Measurements from ENCODE around the gene EHMT1. TPM values are rescaled to one million over a fixed set of nuclear protein-coding genes. Genes with fewer than 3 reads are reported as not detected.
"Not testable (repeated sequence)": the region's sequence is repeated elsewhere in the genome, so short reads cannot be mapped to it uniquely, and the experiment has no call there.

The EHMT1 gene
- total RNA-seq, 2 experiments from 2014 or later, result 112 to 115 TPM

- no peak for DNase-seq
- ChIA-PET CTCF (interaction anchor here (0.7 to 1.2 kb wide), 3 partner anchors 10 to 69 kb away, joined by 3 to 5 read pairs (median 3); partner anchors contain the start of gene MRPL41), POLR2A (interaction anchor here (0.8 kb wide), 1 partner anchor 9 kb away, joined by 3 read pairs; no protein-coding TSS in a partner anchor)
- H3K9me3 Mint-ChIP-seq (ENCODE audit: insufficient read depth), result no peaks in the 10 kb centered on the region
- H3K27ac Mint-ChIP-seq, result peak overlapping the region; percentile 49
- H3K36me3 Mint-ChIP-seq (ENCODE audit: low read depth), result peaks cover 36% of the 10 kb centered on the region
- no peaks in the 10 kb centered on the region for H3K27me3 Mint-ChIP-seq (ENCODE audit: low read depth)
- peak overlapping the region; percentile 43 for H3K4me3 Mint-ChIP-seq
- no peak for ATAC-seq
- H3K4me1 Mint-ChIP-seq (ENCODE audit: low read depth), result peaks cover 55% of the 10 kb centered on the region
These were observed 1.8 kb downstream of the EHMT1 start for GRCh38 chr9:137620581-137620980.

- Mint-ChIP-seq H3K27ac (peak overlapping the region; percentile 49), H3K27me3 (ENCODE audit: low read depth) (no peaks in the 10 kb centered on the region), H3K4me3 (peak overlapping the region; percentile 28), H3K9me3 (ENCODE audit: insufficient read depth) (no peaks in the 10 kb centered on the region), H3K36me3 (ENCODE audit: low read depth) (peaks cover 36% of the 10 kb centered on the region), H3K4me1 (ENCODE audit: low read depth) (peaks cover 55% of the 10 kb centered on the region)
- no peak for DNase-seq
- ATAC-seq, result no peak
- ChIA-PET CTCF (interaction anchor here (0.7 to 1.2 kb wide), 3 partner anchors 10 to 69 kb away, joined by 3 to 5 read pairs (median 3); partner anchors contain the start of gene MRPL41), POLR2A (interaction anchor here (0.8 kb wide), 1 partner anchor 8 kb away, joined by 3 read pairs; no protein-coding TSS in a partner anchor)
These were observed 2.4 kb downstream of the EHMT1 start for GRCh38 chr9:137621131-137621757.

GRCh38 chr9:137622211-137622610, 3.4 kb downstream of the EHMT1 start:
- H3K9me3 Mint-ChIP-seq (ENCODE audit: insufficient read depth); ATAC-seq; H3K27me3 Mint-ChIP-seq (ENCODE audit: low read depth); CTCF ChIA-PET; DNase-seq; H3K27ac Mint-ChIP-seq; H3K4me3 Mint-ChIP-seq; POLR2A ChIA-PET: not testable (repeated sequence)
- H3K36me3 Mint-ChIP-seq (ENCODE audit: low read depth), result peaks cover 38% of the 10 kb centered on the region
- H3K4me1 Mint-ChIP-seq (ENCODE audit: low read depth), result peaks cover 55% of the 10 kb centered on the region

GRCh38 chr9:137626464-137626863, 7.7 kb downstream of the EHMT1 start:
- peaks cover 59% of the 10 kb centered on the region for H3K4me1 Mint-ChIP-seq (ENCODE audit: low read depth)
- no peaks in the 10 kb centered on the region for H3K27me3 Mint-ChIP-seq (ENCODE audit: low read depth)
- ATAC-seq (no peak), DNase-seq (no peak)
- peak overlapping the region; percentile 80 for H3K27ac Mint-ChIP-seq
- CTCF ChIA-PET, result no interaction called here
- H3K9me3 Mint-ChIP-seq (ENCODE audit: insufficient read depth), result no peaks in the 10 kb centered on the region
- no peak overlapping the region for H3K4me3 Mint-ChIP-seq
- POLR2A ChIA-PET, result interaction anchor here (0.7 kb wide), 1 partner anchor 382 kb away, joined by 3 read pairs; no protein-coding TSS in a partner anchor
- peaks cover 31% of the 10 kb centered on the region for H3K36me3 Mint-ChIP-seq (ENCODE audit: low read depth)

- DNase-seq; H3K9me3 Mint-ChIP-seq (ENCODE audit: insufficient read depth); H3K4me3 Mint-ChIP-seq; ATAC-seq; H3K27me3 Mint-ChIP-seq (ENCODE audit: low read depth): not testable (repeated sequence)
- Mint-ChIP-seq H3K4me1 (ENCODE audit: low read depth) (peaks cover 60% of the 10 kb centered on the region), H3K27ac (peak overlapping the region; percentile 43), H3K36me3 (ENCODE audit: low read depth) (peaks cover 33% of the 10 kb centered on the region)
- ChIA-PET POLR2A (interaction anchor here (1.1 to 1.8 kb wide), 3 partner anchors 8 to 10 kb away, joined by 4 to 10 read pairs (median 8); partner anchors contain the start of gene EHMT1), CTCF (interaction anchor here (2.0 kb wide), 1 partner anchor 8 kb away, joined by 14 read pairs; the partner anchor contains the start of gene EHMT1)
These were observed 8.6 kb downstream of the EHMT1 start for GRCh38 chr9:137627406-137627805.

GRCh38 chr9:137630126-137630525, 11.3 kb downstream of the EHMT1 start:
- Mint-ChIP-seq H3K4me3 (no peak overlapping the region), H3K9me3 (ENCODE audit: insufficient read depth) (no peaks in the 10 kb centered on the region), H3K36me3 (ENCODE audit: low read depth) (peaks cover 28% of the 10 kb centered on the region), H3K27ac (no peak overlapping the region), H3K4me1 (ENCODE audit: low read depth) (peaks cover 55% of the 10 kb centered on the region), H3K27me3 (ENCODE audit: low read depth) (no peaks in the 10 kb centered on the region)
- ChIA-PET POLR2A (interaction anchor here (1.3 kb wide), 1 partner anchor 9 kb away, joined by 3 read pairs; no protein-coding TSS in a partner anchor), CTCF (interaction anchor here (0.9 to 1.3 kb wide), 2 partner anchors 8 to 17 kb away, joined by 4 read pairs; no protein-coding TSS in a partner anchor)
- ATAC-seq, result no peak
- DNase-seq, result no peak

- Mint-ChIP-seq H3K27ac (peak overlapping the region; percentile 5), H3K4me1 (ENCODE audit: low read depth) (peaks cover 50% of the 10 kb centered on the region), H3K27me3 (ENCODE audit: low read depth) (no peaks in the 10 kb centered on the region), H3K36me3 (ENCODE audit: low read depth) (peaks cover 23% of the 10 kb centered on the region), H3K4me3 (no peak overlapping the region), H3K9me3 (ENCODE audit: insufficient read depth) (no peaks in the 10 kb centered on the region)
- ChIA-PET CTCF (interaction anchor here (0.6 to 1.3 kb wide), 2 partner anchors 10 to 16 kb away, joined by 3 to 4 read pairs; no protein-coding TSS in a partner anchor), POLR2A (no interaction called here)
- DNase-seq (no peak), ATAC-seq (no peak)
These were observed 11.9 kb downstream of the EHMT1 start for GRCh38 chr9:137630679-137631078.

GRCh38 chr9:137631345-137632229, 12.8 kb downstream of the EHMT1 start:
- Mint-ChIP-seq H3K4me1 (ENCODE audit: low read depth) (peaks cover 53% of the 10 kb centered on the region), H3K36me3 (ENCODE audit: low read depth) (peaks cover 26% of the 10 kb centered on the region), H3K27ac (no peak overlapping the region), H3K27me3 (ENCODE audit: low read depth) (no peaks in the 10 kb centered on the region), H3K4me3 (no peak overlapping the region), H3K9me3 (ENCODE audit: insufficient read depth) (no peaks in the 10 kb centered on the region)
- ChIA-PET POLR2A (no interaction called here), CTCF (interaction anchor here (0.6 kb wide), 1 partner anchor 11 kb away, joined by 3 read pairs; no protein-coding TSS in a partner anchor)
- ATAC-seq, result no peak
- no peak for DNase-seq

GRCh38 chr9:137632230-137633161, 13.7 kb downstream of the EHMT1 start:
- CTCF ChIA-PET, result no interaction called here
- peaks cover 49% of the 10 kb centered on the region for H3K4me1 Mint-ChIP-seq (ENCODE audit: low read depth)
- ATAC-seq (no peak), DNase-seq (no peak)
- no peaks in the 10 kb centered on the region for H3K27me3 Mint-ChIP-seq (ENCODE audit: low read depth)
- H3K27ac Mint-ChIP-seq, result no peak overlapping the region
- POLR2A ChIA-PET, result no interaction called here
- H3K36me3 Mint-ChIP-seq (ENCODE audit: low read depth), result peaks cover 26% of the 10 kb centered on the region
- H3K9me3 Mint-ChIP-seq (ENCODE audit: insufficient read depth), result no peaks in the 10 kb centered on the region
- H3K4me3 Mint-ChIP-seq, result no peak overlapping the region

- peaks cover 21% of the 10 kb centered on the region for H3K36me3 Mint-ChIP-seq (ENCODE audit: low read depth)
- peaks cover 40% of the 10 kb centered on the region for H3K4me1 Mint-ChIP-seq (ENCODE audit: low read depth)
- no peaks in the 10 kb centered on the region for H3K27me3 Mint-ChIP-seq (ENCODE audit: low read depth)
- no peak overlapping the region for H3K27ac Mint-ChIP-seq
- no peak for ATAC-seq
- ChIA-PET POLR2A (interaction anchor here (1.1 kb wide), 1 partner anchor 14 kb away, joined by 5 read pairs; the partner anchor contains the start of gene EHMT1), CTCF (interaction anchor here (1.1 kb wide), 1 partner anchor 13 kb away, joined by 3 read pairs; no protein-coding TSS in a partner anchor)
- no peak for DNase-seq
- H3K4me3 Mint-ChIP-seq, result no peak overlapping the region
- no peaks in the 10 kb centered on the region for H3K9me3 Mint-ChIP-seq (ENCODE audit: insufficient read depth)
These were observed 15.2 kb downstream of the EHMT1 start for GRCh38 chr9:137634016-137634415.

GRCh38 chr9:137638680-137639079, 19.9 kb downstream of the EHMT1 start:
- POLR2A ChIA-PET, result no interaction called here
- no peak for ATAC-seq

More at GRCh38 chr9:137638680-137639079, 19.9 kb downstream of the EHMT1 start:
- DNase-seq, result no peak
- Mint-ChIP-seq H3K27me3 (ENCODE audit: low read depth) (no peaks in the 10 kb centered on the region), H3K36me3 (ENCODE audit: low read depth) (peaks cover 33% of the 10 kb centered on the region), H3K9me3 (ENCODE audit: insufficient read depth) (no peaks in the 10 kb centered on the region), H3K4me1 (ENCODE audit: low read depth) (peaks cover 34% of the 10 kb centered on the region), H3K27ac (peak overlapping the region; percentile 71), H3K4me3 (peak overlapping the region; percentile 70)
- CTCF ChIA-PET, result interaction anchor here (1.1 to 1.5 kb wide), 2 partner anchors 9 to 60 kb away, joined by 3 to 4 read pairs; partner anchors contain the start of gene DPH7
